ENCODE measurements around the gene PITRM1.

- TF ChIP-seq TAF1 (IDR thresholded peaks at IDR 0.05; ENCODE audit: borderline replicate concordance, low read depth, low read length) = no peak
- no peak for TF ChIP-seq POLR2A (IDR thresholded peaks at IDR 0.05; ENCODE audit: low read depth, low read length)
- TF ChIP-seq POLR2AphosphoS5 (IDR thresholded peaks at IDR 0.05; ENCODE audit: low read depth, low read length) = no peak; the same call in 1 of the 2 replicates
Measured at GRCh38 chr10:3141351-3142005, 31.1 kb downstream of the PITRM1 start.
